T-helper 22 cell (primary cell): ENCODE results near the gene IL20RB.
"Not testable (repeated sequence)": the region's sequence is repeated elsewhere in the genome, so short reads cannot be mapped to it uniquely, and the experiment has no call there.

Experiments
- DNase-seq: peaks from one replicate; pipeline ENCODE4 v3.0.0-alpha.2; 2020; ENCODE audit warnings: low read depth

The IL20RB gene

DNA sequence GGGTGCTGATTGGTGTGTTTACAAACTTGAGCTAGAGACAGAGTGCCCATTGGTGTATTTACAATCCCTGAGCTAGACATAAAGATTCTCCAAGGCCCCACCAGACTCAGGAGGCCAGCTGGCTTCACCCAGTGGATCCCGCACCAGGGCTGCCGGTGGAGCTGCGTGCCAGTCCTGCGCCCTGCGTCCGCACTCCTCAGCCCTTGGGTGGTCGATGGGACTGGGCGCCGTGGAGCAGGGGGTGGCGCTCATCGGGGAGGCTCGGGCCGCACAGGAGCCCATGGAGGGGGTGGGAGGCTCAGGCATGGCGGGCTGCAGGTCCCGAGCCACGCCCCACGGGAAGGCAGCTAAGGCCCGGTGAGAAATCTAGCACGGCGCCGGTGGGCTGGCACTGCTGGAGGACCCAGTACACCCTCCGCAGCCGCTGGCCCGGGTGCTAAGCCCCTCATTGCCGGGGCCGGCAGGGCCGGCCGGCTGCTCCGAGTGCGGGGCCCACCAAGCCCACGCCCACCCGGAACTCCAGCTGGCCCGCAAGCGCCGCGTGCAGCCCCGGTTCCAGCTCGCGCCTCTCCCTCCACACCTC is 29.7 kb downstream of the IL20RB start:
- not testable (repeated sequence) for DNase-seq

DNA sequence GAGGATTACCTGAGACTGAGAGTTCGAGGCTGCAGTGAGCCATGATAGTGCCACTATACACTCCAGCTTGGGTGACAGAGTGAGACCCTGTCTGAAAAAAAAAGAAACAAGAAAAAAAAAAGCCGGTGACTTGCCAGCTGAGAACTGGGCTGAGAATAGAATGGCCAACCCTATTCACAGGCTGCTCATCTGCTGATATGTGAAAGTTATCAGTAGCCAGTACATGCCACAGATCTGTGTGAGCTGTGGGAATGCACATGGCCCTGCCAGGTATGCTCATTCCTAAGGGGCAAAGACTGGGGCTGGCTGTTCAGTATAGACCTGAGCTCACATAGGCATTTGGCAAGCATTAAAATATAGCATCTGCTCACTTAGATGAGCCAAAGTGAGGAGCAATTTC is 30.9 kb downstream of the IL20RB start:
- DNase-seq: no peak

DNA sequence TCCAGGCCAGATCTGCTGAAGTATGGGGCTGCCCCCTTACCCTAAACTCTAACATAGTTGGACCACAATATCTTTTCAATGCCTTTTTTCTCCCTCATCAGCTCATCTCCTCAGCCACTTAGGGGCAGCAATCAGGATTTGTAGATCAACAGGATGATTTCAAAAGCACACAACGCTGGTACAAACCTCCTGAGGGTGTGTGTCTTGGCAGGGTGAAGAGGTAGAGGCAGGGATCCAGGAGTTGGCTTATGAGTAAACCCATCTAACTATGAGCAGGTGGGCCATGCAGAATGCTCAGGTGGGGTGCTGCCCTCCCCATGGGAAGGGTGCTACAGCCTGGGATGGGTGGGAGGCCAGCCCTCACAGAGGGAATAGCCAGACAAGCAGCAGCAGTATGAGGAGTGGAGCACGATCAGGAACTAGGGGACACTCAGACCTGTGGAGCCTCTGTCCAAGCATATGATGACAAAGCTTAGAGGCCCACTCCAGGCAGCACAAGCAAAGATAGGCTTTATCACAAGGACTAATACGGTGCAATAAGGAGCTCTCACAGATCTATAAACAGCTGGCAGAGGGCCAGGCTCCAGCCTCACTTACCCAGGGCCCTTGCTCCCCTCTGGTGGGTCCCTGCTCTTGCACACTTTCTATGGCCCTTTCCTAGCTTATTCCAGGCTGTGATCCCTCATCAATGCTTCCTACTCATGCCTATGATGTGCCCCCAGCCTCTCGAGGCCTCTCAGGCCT is 32.2 kb downstream of the IL20RB start:
- no peak for DNase-seq

DNA sequence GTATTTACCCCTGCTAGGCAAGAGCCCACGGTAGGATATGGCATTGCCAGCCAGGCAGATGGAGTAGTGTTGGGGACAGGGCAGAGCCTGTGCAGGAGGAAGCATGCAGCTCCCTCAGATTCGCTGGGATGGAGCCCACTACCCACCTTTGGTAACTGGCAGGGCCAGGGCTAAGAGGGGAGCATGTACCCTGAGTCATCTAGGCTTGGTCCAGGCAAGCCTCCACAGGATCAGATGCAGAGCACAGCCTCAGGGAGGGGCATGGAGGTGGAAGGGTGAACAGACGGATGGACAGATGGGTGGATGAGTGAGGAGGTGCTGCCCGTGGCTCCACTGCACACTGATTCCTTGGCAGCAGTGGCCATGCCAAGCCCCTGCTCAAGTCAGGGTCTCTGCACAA is 33.0 kb downstream of the IL20RB start:
- DNase-seq: no peak

DNA sequence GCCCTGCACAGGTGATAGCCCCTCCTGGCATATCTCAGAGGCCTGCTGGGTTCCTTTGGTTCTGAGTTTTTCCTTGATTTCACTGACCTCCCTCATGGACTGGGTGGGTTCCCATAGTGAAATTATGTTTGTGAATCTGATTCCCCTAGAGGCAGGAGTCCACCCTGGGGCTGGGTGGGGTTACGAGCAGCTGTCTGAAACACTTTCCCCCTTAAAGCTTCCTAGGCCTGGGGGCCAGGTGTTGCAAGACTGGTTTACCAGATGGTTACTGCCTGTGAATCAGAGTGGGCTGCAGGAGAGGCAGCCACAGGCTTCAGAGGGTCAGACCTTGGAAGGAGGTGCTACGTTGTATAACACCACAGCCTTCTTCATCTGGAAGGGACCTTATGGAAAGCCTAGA is 34.3 kb downstream of the IL20RB start:
- DNase-seq: no peak

DNA sequence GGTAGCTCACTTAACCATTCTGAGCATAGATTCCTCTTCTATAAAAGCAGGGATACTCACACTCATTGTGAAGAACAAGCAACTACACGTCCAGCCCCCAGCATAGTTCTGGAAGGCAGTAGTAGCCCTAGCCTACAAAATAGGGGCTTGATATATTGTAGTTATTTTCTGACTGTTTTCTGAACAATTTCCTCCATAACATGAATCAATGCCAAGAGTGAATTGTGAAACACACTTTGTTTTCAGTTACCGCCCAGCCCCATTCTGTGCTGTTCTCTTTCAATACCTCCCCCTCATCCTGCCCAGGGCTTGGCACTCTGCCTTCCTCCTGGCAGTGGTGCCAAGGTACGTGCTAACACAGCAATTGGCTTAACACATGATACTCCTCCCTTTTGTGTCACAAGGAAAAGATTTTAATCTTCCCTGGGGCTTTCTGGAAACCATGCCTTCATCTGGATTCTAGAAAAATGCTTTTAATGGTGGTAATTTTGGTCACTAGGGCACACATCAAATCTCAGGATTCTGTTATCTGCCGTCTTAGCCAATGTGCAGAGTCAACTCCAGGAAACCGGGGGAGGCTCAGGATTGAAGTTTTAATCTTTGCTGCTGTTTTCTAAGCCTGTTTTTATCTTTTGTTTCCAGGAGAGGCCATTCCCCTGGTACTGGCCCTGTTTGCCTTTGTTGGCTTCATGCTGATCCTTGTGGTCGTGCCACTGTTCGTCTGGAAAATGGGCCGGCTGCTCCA is 37.2 kb downstream of the IL20RB start:
- DNase-seq: no peak

DNA sequence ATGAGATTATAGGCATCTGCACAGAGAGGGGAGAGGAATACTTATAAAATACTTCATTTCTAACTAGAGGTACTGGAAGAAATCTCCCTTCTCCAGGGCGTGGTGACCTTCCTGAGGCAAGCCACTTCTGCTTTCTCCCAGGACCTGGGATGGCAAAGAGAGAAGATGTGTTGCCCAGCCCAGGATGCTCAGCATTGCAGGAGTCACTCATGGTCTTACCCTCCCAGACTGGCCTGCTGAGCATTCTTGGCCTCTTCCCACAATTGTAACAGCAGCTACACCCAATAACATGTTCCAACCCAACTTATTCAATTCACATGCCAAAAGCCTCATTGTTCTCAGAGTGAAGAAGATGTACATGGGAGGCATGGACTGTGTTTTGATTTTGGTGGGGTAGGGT is 37.9 kb downstream of the IL20RB start:
- DNase-seq: no peak

DNA sequence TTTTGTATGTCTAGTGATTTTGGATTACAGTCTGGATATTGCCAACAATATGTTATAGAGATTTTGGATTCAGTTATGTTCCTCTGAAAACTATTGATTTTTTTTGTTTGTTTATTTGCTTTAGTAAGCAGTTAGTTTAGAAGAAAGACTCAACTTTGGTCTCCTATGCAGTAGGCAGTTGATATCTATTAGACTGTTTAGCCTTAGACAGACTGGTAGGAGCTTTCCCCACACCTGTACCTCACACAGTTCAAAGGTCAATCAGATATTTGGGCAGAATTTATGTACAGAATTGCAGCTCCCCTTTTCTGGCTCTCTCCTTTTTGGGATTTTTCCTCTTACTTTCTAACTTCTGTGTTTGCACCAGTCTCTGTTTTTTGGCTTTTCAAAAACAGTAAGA is 42.3 kb downstream of the IL20RB start:
- no peak for DNase-seq

DNA sequence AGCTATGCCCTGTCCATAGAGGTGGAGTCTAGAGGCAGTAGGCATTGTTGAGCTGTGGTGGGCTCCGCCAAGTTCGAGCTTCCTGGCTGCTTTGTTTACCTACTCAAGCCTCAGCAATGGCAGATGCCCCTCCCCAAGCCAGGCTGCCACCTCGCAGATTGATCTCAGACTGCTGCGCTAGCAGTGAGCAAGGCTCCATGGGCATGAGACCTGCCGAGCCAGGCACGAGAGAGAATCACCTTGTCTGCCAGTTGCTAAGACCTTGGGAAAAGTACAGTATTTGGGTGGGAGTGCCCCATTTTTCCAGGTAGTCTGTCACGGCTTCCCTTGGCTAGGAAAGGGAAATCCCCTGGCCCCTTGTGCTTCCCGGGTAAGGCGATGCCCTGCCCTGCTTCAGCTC is 49.6 kb downstream of the IL20RB start:
- not testable (repeated sequence) for DNase-seq

DNA sequence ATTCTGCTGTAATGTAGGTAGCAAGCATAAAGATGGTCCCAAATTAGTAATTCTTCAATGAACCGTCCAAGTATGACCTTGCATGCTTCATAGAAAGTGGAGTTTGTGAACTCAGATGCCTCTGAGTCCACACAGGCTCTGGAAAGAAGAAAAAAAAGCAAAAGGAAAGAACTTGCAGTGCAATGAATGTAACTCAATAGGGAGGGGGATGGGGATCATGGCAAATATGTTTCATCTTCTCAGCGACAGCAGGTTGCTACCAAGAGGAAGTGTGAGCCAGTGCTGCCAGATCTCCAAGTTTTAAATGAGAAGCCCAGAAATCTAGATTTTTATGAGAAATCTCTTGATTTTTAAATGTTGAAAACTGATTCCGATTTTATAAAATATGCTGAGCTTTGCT is 50.3 kb downstream of the IL20RB start:
- no peak for DNase-seq

DNA sequence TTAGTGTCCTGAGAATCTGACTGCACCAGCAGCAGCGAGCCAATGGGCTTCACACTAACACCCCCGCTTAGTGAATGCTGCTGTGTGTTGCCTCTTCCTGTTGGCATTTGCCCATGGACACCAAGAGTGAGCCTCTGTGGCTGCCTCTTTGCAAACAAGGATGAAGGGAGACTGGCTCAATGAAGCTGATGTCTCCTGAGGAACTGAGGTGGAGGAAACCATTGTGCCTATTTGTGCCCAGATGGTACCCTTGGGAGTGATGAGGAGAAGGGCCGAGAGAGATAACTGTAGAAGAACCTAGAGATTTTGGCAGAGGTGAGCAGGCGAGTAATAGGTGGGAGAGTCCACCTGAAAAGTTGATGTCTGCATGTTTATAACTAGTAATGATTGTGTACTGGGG is 51.2 kb downstream of the IL20RB start:
- no peak for DNase-seq

DNA sequence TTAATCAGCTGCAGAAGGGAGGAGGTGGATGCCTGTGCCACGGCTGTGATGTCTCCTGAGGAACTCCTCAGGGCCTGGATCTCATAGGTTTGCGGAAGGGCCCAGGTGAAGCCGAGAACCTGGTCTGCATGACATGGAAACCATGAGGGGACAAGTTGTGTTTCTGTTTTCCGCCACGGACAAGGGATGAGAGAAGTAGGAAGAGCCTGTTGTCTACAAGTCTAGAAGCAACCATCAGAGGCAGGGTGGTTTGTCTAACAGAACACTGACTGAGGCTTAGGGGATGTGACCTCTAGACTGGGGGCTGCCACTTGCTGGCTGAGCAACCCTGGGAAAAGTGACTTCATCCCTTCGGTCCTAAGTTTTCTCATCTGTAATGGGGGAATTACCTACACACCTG is 52.4 kb downstream of the IL20RB start:
- DNase-seq: no peak

DNA sequence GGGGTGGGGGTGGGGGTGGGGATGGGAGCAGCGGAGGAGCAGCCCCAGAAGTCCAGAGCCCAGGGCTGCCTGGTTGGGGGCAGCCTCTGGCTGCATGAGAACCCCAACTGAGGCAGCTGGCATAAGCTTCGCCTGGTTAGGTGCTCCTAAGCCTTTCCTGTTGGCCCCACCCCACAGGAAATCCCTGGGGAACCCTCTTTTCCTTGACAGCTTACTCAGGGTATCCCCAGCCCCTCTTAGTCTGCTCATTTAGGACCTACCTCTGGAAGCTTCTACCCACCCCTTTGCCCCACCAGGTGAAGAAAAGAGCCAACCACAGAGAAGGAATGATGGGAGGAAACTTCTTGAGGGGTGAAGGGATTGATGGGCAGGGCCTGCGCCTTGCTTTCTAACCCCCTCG is 53.4 kb downstream of the IL20RB start:
- no peak for DNase-seq

DNA sequence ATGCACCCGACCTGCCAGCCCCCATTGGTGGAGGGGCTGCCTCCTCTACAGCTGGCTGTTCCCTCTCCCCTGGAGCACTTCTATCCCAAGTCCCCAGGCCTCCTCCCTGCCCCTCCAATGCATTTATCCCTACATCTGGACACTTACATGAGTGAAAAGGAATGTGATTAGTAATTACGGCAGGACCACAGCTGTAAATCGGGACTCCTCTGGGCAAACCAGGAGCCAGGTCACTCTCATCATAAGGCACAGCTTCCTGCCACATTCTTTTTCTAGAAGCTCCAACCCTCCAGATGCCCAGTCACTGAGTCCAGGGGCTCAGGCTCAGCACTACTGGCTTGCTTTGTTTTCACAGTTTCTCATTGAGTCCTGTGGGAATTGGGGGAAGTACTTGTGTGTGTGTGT is 54.3 kb downstream of the IL20RB start:
- no peak for DNase-seq

DNA sequence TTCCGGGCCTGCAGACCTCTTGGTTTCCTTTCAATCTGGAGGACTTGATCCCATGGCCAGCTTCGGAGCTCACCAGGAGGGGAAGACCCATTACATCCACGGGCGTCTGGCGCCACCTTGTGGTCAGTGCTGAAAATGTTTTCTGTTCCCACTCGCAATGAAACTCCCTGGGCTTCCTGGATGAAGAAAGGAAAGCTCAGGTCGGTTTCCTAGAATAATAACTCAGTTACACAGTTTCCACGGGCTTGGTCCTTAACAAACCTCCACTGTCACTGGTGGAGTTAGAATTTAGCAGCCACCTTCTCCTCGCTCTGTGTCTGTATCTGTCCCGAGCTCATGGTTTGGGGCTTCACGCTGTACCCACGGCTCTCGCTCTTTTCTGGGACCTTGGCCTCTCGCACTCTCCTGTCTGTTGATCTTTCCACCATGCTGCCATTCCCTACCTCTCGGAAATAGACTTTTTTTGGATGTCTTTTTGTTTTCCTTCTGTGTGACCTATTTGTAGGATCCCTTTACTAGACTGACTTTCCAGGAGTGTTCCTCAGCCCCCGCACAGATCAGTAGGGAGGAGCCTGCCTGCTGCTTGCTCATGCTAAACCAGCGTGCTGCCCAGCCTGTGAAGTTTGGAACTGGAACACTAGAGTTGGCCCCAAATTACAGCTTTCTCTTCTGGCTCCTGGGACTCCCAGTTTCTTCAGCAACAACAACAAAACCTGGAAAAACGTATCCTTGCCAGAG is 56.3 kb downstream of the IL20RB start:
- peak; percentile 53 for DNase-seq

DNA sequence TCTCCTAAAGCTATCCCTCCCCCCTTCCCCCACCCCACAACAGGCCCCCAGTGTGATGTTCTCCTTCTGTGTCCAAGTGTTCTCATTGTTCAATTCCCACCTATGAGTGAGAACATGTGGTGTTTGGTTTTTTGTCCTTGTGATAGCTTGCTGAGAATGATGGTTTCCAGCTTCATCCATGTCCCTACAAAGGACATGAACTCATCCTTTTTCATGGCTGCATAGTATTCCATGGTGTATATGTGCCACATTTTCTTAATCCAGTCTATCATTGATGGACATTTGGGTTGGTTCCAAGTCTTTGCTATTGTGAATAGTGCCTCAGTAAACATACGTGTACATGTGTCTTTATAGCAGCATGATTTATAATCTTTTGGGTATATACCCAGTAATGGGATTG is 59.5 kb downstream of the IL20RB start:
- not testable (repeated sequence) for DNase-seq

DNA sequence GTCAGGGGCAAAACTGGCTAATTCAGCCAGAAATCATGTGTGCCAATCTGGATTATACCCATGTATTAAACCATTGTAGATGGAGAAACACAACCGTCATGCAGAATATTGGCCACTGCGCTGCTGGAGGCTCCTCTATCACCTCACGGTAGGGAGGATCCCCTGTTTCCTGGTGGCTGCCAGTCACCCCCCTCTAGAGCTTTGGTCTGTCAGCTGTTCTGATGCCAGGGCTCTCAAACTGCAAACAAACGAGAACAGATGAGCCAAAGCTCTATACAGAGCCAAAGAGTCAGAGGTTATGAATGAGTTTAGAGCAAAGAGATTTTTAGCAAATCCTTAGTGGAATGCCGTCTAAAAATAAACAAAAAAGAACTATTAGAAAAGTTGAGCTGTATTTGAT is 62.5 kb downstream of the IL20RB start:
- no peak for DNase-seq

DNA sequence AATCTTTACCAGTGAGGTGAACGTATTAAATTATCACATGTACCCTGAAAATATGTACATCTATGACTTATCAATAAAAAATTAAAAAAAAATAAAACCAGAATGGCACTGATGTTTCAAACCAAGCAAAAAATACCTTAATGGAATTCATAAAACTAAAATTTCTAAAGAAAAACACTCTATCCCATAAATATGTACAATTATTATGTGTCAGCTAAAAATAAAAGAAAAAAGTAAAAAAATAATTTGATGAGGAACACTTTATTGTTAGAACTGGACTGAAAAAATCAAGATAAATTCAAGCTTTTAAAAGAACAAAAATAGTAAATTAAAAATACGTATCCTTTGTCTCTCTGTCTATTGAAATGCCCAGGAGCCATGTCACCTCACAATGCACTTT is 63.1 kb downstream of the IL20RB start:
- DNase-seq: no peak

DNA sequence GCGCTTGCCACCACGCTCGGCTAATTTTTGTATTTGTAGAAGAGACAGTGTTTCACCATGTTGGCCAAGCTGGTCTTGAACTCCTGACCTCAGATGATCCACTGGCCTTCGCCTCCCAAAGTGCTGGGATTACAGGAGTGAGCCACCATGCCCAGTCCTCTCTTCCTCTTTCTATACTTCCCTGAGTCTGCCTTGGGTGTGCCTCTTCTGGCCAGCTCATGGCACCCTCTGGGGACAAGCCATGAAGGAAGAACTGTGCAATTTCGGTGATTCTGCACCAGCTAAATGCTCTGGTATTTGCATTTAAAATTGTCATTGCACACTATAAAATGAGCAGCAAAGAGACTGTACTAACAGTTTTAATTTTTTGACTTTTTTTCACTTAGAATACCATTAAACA is 66.6 kb downstream of the IL20RB start:
- DNase-seq: no peak

DNA sequence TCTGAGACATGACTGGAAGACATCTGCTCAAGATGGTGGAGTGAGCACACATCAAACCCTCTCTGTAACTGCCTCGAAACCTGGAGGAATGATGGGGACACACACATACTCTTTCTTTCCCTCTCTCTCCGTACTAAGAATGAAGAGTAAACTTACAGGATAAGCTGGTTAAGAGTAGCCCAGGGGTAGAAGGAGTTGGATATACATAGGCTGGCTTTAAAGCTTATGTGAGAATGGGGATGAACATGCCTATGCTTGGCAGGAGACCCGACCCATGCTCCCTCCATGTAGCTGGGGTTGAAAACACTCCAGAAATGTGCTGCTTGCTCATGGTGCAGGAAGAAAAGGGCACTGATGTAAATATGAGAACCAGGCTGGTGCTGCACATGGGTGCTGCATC is 68.9 kb downstream of the IL20RB start:
- no peak for DNase-seq

DNA sequence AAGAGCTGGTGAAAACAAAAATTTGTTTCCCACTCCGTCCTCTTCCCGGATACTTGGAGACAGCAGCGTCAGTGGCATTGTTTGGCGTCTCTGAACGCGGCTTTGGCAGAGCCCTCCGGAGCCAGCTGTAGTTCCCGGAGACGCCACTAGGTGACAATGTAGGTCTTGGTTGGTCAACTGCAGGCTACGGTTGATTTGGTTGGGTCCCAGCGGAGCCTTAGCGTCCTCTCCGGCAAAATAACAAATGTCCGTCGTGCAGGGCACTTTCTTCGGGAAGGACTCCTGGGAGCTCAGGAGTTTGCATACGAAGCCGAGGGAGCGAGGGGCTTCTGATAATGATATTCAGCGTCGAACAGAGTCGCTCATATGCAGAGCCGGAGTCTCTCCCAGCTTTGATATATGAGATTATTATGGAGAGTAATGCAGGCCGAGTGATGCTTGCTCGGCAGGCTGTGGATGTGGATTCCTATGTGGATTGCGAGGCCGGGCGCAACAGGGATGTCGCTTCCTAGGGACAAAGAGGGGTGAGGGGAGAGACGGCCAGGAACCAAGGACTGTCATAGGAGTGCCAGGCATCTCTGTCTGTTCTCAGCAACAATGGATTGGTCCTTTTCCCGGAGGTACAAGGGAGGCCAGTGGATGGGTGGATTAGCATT is 74.8 kb downstream of the IL20RB start:
- DNase-seq: peak; percentile 28

DNA sequence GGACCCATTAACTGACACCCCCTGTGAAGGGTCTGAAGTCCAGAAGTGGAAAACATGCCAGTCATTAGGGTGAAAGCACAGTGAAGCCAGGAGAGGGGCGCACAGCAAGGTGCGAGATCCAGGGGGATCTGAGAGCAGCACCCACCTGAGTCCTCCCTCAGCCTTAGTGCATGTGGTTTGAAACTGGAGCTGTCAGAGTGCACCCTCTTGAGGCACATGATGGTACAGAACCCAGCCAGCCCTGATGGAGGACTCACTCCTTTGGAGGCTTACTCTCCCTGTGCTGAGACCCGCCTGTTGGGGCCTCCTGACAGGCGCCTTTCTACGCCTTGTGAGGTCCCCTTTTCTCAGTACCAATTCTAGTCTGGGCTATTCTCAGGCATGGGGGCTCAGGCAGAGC is 77.8 kb downstream of the IL20RB start:
- no peak for DNase-seq
